ENCODE results near the gene KIAA0825.

- TF ChIP-seq CTCF (IDR thresholded peaks at IDR 0.05) = no peak
- TF ChIP-seq EP300 (IDR thresholded peaks at IDR 0.05) = no peak
These were observed 244.1 kb downstream of the KIAA0825 start for GRCh38 chr5:94374336-94374735.
